ENCODE results near the gene PRSS1. TPM values are rescaled to one million over a fixed set of nuclear protein-coding genes. Genes with fewer than 3 reads are reported as not detected.
A peak's percentile ranks its signal among the peaks of the same experiment; 100 is the strongest.
"Not testable (repeated sequence)": the region's sequence is repeated elsewhere in the genome, so short reads cannot be mapped to it uniquely, and the experiment has no call there.

Gene PRSS1
- total and polyA plus RNA-seq, 7 donors: 1.3 to 8.7 (median 1.8) TPM; not detected in 3

DNA sequence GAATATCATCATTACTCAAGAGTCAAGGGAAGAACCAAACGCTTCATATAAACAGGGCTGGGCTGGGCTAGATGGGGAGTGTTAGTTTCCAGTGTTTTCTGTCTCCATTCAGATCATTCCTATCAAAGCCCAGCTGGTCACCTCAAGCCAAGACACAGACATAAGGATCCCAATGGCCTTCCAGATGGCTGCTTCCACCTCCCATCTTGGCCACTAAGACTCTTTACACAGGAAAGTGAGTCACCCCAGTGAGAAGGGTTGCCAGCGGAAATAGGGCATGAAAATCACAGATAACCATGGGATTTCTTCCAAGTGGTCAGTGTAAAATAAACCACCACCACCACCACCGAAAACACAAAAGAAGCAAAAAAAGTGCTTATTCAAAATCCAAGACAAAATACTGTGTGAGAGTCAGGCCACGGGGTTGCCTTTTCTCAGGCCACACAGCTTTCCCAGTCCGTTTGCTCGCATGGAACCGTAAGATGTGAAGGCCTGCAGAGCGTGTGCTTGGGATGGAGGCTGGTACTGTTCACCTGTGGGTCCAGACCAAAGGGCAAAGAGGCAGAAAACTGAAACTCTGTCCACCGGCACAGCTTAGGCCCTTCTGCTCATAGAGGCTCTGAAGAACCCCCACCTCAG, 27.1 kb downstream of the PRSS1 start:
- H3K4me3 ChIP-seq: no peak overlapping the region
- no peaks in the 10 kb centered on the region for H3K36me3 ChIP-seq (ENCODE audit: insufficient read depth in 1 of 2, low read depth in 1 of 2)
- DNase-seq (no peak), ATAC-seq (no peak)
- H3K27me3 ChIP-seq (ENCODE audit: insufficient read depth in 3 of 3, low read length in 2 of 3): no peaks in the 10 kb centered on the region
- intact Hi-C loops (cut with DNase I): no loop called here
- TF ChIP-seq, protein P1, sequence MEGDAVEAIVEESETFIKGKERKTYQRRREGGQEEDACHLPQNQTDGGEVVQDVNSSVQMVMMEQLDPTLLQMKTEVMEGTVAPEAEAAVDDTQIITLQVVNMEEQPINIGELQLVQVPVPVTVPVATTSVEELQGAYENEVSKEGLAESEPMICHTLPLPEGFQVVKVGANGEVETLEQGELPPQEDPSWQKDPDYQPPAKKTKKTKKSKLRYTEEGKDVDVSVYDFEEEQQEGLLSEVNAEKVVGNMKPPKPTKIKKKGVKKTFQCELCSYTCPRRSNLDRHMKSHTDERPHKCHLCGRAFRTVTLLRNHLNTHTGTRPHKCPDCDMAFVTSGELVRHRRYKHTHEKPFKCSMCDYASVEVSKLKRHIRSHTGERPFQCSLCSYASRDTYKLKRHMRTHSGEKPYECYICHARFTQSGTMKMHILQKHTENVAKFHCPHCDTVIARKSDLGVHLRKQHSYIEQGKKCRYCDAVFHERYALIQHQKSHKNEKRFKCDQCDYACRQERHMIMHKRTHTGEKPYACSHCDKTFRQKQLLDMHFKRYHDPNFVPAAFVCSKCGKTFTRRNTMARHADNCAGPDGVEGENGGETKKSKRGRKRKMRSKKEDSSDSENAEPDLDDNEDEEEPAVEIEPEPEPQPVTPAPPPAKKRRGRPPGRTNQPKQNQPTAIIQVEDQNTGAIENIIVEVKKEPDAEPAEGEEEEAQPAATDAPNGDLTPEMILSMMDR (IDR thresholded peaks at IDR 0.05): no peak
- WGBS, 3 donors: 59 to 75% (median 63%) methylated on average over 9 of the region's 9 CpGs
- no peaks in the 10 kb centered on the region for H3K4me1 ChIP-seq
- no peak overlapping the region for H3K27ac ChIP-seq
- no peaks in the 10 kb centered on the region for H3K9me3 ChIP-seq

DNA sequence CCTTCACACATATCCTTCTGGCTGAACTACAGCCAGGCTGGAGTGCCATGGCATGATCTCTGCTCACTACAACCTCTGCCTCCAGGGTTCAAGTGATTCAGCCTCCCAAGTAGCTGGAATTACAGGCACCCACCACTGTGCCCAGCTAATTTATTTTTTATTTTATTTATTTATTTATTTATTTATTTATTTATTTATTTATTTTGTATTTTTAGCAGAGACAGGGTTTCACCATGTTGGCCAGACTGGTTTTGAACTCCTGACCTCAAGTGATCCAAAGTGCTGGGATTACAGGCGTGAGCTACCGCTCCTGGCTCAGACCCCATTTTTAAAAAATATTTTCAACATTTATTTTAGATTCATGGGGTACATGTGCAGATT, 27.6 kb downstream of the PRSS1 start:
- H3K27ac ChIP-seq; H3K4me1 ChIP-seq; DNase-seq; intact Hi-C loops (cut with DNase I); H3K36me3 ChIP-seq (ENCODE audit: insufficient read depth in 1 of 2, low read depth in 1 of 2); H3K27me3 ChIP-seq (ENCODE audit: insufficient read depth in 3 of 3, low read length in 2 of 3); ATAC-seq; H3K9me3 ChIP-seq; H3K4me3 ChIP-seq: not testable (repeated sequence)
- WGBS, 3 donors: 90 to 98% (median 91%) methylated on average over 2 of the region's 2 CpGs

DNA sequence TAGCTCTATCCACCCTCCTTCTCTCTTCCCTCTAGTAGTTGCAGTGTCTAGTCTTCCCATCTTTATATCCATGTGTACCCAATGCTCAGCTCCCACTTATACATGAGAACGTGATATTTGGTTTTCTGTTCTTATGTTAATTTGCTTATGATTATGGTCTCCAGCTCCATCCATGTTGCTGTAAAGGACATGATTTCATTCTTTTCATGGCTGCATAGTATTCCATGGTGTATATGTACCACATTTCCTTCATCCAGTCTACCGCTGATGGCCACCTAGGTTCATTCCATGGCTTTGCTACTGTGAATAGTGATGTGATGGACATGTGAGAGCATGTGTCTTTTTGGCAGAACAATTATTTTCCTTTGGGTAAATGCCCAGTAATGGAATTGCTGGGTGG, 28.0 kb downstream of the PRSS1 start:
- H3K36me3 ChIP-seq (ENCODE audit: insufficient read depth in 1 of 2, low read depth in 1 of 2): no peaks in the 10 kb centered on the region
- TF ChIP-seq, protein P1 (IDR thresholded peaks at IDR 0.05): no peak
- H3K9me3 ChIP-seq: no peaks in the 10 kb centered on the region
- intact Hi-C loops (cut with DNase I): no loop called here
- ATAC-seq: no peak
- DNase-seq: no peak
- no peaks in the 10 kb centered on the region for H3K4me1 ChIP-seq
- H3K4me3 ChIP-seq: no peak overlapping the region
- H3K27me3 ChIP-seq (ENCODE audit: insufficient read depth in 3 of 3, low read length in 2 of 3): no peaks in the 10 kb centered on the region
- WGBS, 3 donors: 72 to 84% (median 77%) methylated on average over 2 of the region's 2 CpGs
- no peak overlapping the region for H3K27ac ChIP-seq

DNA sequence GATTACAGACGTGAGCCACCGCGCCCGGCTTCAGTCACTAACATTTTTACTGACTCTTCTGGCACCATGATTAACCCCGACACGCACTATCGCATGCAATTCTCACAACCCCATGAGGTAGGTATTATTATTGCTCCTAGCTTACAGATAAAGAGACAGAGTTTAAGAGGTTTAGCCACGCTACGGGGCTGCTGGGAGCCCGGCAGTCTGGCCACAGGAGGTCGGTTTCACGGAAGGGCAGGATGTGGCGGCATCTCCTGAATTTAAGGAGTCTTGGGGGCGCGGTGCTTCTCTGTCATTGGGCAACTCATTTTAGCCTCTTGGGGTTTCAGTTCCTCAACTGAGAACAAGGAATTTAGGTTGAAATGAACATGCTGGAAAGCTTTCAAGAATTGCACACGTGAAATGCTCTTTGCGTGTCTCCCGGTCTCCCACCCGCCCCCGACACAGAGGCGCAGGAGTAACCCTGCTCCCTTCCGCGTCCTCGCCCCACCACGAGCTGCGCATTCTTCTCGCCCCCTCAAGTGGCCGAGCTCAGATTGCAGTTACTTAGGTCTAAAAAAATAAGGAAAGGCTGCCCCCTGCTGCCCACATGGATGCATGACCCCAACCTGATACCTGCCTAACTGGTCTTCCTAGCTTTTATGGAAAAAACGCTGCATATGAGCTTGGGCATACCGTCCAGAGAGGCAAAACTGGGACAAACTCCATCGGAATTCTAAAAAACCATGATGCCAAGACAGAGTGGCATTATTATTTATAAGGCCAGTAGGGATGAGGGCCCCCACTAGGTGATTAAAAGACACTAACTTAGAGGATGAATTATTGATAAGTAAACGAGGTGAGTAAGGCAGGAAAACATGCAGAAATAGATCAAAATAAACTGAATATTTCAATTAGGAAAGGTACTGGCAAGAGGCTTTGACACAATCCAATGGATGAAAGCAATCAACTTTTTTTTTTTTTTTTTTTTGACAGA, 33.9 kb downstream of the PRSS1 start:
- intact Hi-C loops (cut with DNase I): loop anchor here (1.0 to 10.0 kb wide), 6 partner anchors 70 to 246 kb away; no protein-coding TSS in a partner anchor
- Histone ChIP-seq H3K4me1 (no peaks in the 10 kb centered on the region), H3K36me3 (ENCODE audit: insufficient read depth in 1 of 2, low read depth in 1 of 2) (no peaks in the 10 kb centered on the region), H3K4me3 (peak overlapping the region; percentile 64), H3K9me3 (no peaks in the 10 kb centered on the region), H3K27ac (no peak overlapping the region), H3K27me3 (ENCODE audit: insufficient read depth in 3 of 3, low read length in 2 of 3) (no peaks in the 10 kb centered on the region)
- TF ChIP-seq, protein P1 (IDR thresholded peaks at IDR 0.05): peak; percentile 91
- ATAC-seq: peak; percentile 94 to 98 (median 96)
- DNase-seq: peak; percentile 82 to 92
- 6 to 12% (median 9%) methylated on average over 32 of the region's 32 CpGs for WGBS, 3 donors

DNA sequence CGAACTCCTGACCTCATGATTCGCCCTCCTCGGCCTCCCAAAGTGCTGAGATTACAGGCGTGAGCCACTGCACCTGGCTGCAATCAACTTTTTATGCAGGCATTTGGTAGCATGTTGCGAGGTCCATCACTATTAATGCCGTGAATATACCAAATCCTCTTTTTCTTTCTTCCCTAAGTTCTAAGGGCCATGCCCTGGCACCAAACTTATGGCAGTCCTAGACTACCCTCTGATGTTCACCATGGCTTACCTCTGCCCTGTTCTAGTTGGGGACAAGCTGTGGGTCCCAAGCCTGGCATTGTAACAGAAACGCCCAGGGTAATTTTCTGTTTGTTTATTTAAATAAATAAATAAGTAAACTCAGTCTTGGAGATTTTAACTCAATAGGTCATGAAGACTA, 34.8 kb downstream of the PRSS1 start:
- WGBS, 3 donors: 85 to 90% (median 88%) methylated on average over 7 of the region's 7 CpGs
- Histone ChIP-seq H3K4me3 (no peak overlapping the region), H3K36me3 (ENCODE audit: insufficient read depth in 1 of 2, low read depth in 1 of 2) (no peaks in the 10 kb centered on the region), H3K27ac (no peak overlapping the region), H3K27me3 (ENCODE audit: insufficient read depth in 3 of 3, low read length in 2 of 3) (no peaks in the 10 kb centered on the region), H3K9me3 (no peaks in the 10 kb centered on the region), H3K4me1 (no peaks in the 10 kb centered on the region)
- TF ChIP-seq, protein P1 (IDR thresholded peaks at IDR 0.05): no peak
- DNase-seq: no peak
- ATAC-seq: no peak
- intact Hi-C loops (cut with DNase I): loop anchor here (5.0 to 10.0 kb wide), 3 partner anchors 152 to 247 kb away; no protein-coding TSS in a partner anchor
